WERI-Rb-1 (cell line): Measurements from ENCODE around the gene STXBP6.

Experiments used
- DNase-seq: peaks from one replicate; pipeline ENCODE4 v3.0.0-alpha.2; 2020
- H3K27ac ChIP-seq: fragments of 250-450 bp; sonication (Bioruptor Pico); 2 replicates; pipeline ENCODE4 v1.5.1; 2020; ENCODE audit warnings: mild to moderate bottlenecking, moderate library complexity
- H3K27me3 ChIP-seq: fragments of 250-450 bp; sonication (Bioruptor Pico); 2 replicates; pipeline ENCODE4 v1.5.1; 2021; ENCODE audit warnings: mild to moderate bottlenecking, low read depth, moderate library complexity; ENCODE audit not compliant: insufficient read depth, severe bottlenecking
- H3K36me3 ChIP-seq: fragments of 250-450 bp; sonication (Bioruptor Pico); 2 replicates; pipeline ENCODE4 v1.5.1; 2020; ENCODE audit warnings: mild to moderate bottlenecking, moderate library complexity
- H3K4me3 ChIP-seq: 2 replicates; pipeline ENCODE4 v1.5.1; 2011; ENCODE audit warnings: low read depth, mild to moderate bottlenecking, control low read depth, low read length
- H3K9me3 ChIP-seq: fragments of 250-450 bp; sonication (Bioruptor Pico); 2 replicates; pipeline ENCODE4 v1.5.1; 2021; ENCODE audit warnings: mild to moderate bottlenecking, moderate library complexity; ENCODE audit not compliant: severe bottlenecking
- TF ChIP-seq, protein P1 (sequence below): IDR thresholded peaks from 2 replicates; pipeline ENCODE4 v1.5.1; 2011; ENCODE audit warnings: low read depth, mild to moderate bottlenecking, control low read depth, inconsistent platforms, low read length

STXBP6 gene

DNA sequence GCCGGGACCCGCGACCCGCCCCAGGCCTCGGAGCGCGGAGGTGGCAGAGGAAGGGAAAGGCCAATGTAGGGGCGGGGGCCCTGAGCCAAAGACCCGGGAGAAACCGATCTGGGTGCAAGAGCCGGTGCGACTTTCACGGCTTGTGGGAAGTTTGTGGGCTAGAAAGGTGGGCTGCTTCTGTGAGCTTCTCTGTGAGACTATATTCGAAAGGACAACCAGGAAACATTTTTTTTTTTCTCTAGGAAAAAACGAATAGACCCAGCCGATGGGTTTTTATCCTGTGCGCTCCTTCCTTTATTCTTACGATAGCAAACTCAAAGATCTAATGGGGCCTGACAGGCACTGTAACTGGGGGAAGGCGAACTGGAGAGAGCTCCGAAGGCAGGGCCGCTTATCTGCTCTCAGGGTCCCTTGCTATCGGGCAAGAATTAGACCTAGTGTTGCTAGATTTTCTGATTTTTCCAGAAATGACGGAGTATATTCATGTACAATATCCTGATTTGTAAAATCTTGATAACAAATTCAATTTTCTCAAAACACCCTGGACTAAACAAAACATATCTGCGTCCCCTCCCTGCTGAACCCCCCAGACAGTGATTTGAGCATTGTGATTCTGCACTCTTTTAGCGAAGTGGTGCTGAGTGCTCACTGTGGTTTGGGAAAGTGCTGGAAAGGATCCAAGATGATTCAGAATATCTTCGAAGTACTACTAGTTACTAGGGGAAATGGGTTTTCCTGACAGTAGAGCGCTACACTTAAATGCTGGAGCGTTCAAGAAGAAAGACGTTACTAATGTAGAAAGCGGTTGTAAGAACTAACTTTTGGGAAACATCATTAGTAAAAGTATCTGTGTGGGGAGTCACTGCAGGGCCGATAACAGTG lies 563 bp upstream of the STXBP6 start:
- Histone ChIP-seq H3K9me3 (no peaks in the 10 kb centered on the region), H3K4me3 (no peak overlapping the region), H3K27me3 (peaks cover 87% of the 10 kb centered on the region), H3K27ac (no peak overlapping the region), H3K36me3 (no peaks in the 10 kb centered on the region)
- TF ChIP-seq, protein P1, sequence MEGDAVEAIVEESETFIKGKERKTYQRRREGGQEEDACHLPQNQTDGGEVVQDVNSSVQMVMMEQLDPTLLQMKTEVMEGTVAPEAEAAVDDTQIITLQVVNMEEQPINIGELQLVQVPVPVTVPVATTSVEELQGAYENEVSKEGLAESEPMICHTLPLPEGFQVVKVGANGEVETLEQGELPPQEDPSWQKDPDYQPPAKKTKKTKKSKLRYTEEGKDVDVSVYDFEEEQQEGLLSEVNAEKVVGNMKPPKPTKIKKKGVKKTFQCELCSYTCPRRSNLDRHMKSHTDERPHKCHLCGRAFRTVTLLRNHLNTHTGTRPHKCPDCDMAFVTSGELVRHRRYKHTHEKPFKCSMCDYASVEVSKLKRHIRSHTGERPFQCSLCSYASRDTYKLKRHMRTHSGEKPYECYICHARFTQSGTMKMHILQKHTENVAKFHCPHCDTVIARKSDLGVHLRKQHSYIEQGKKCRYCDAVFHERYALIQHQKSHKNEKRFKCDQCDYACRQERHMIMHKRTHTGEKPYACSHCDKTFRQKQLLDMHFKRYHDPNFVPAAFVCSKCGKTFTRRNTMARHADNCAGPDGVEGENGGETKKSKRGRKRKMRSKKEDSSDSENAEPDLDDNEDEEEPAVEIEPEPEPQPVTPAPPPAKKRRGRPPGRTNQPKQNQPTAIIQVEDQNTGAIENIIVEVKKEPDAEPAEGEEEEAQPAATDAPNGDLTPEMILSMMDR: no peak
- no peak for DNase-seq

DNA sequence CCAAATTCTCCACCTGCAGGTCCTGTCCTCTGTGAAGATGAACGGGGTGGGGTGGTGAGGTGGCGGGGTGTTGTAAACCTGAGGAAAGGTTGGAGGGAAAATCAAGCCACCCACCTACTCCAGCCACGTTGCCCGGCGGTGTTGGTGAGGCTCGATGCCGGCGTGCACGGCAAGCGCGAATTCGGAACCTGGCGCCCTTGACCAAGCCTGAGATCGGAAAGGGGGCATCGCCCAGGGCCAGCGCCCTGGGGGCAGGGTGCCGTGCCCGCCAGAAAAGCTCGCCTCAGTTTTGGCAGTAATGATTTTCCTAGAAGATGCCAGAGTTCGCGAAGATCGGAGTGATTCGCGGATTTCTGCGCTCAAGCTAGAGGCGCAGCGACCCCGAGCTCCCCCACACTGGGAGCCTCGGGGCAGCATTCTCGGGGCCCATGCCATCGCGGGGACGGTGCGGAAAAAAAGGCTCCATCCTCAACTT lies 817 bp downstream of the STXBP6 start:
- Histone ChIP-seq H3K4me3 (no peak overlapping the region), H3K9me3 (no peaks in the 10 kb centered on the region), H3K36me3 (no peaks in the 10 kb centered on the region), H3K27ac (no peak overlapping the region), H3K27me3 (peaks cover 78% of the 10 kb centered on the region)
- TF ChIP-seq, protein P1: no peak
- DNase-seq: no peak

DNA sequence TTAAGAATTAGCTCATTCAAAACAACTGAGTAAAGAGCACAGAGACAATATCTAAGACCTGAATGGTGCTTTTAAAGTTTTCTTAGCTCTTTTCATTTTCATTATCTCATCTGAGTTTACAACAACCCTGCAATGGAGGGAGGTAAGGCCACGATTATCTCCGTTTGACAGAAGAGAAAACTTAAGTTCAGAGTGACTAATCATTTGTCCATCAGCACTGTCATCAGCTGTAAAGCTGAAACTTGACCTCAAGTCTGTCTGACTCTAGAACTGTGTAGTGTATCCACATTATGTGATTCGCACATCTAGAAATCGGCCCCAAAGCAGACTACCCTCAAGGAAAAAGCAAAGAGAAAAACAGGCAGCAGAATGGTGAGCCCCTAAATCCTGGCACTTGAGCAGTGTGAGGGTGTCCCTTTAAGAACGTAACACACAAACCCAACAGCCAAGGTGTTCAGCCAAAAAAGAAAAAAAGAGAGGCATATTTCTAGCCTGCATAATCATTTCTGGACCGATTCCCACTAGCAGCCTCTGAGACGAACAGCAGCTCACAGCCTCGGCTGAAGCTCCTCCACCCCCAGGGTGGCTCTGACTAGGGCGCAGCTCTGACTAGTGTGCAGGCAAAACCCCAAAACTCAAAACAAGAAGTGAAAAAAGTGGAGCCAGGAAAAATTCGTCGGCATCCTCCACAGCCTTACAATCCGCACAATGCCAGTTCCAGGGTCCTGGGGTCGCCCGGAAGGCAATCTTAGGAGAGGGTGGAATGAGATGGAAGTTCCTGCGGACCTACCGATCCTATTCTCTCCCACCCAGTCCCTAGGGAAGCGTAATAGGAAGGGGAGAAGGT lies 1.6 kb downstream of the STXBP6 start:
- Histone ChIP-seq H3K36me3 (no peaks in the 10 kb centered on the region), H3K4me3 (no peak overlapping the region), H3K9me3 (no peaks in the 10 kb centered on the region), H3K27ac (no peak overlapping the region), H3K27me3 (peaks cover 75% of the 10 kb centered on the region)
- no peak for DNase-seq
- TF ChIP-seq, protein P1: no peak

DNA sequence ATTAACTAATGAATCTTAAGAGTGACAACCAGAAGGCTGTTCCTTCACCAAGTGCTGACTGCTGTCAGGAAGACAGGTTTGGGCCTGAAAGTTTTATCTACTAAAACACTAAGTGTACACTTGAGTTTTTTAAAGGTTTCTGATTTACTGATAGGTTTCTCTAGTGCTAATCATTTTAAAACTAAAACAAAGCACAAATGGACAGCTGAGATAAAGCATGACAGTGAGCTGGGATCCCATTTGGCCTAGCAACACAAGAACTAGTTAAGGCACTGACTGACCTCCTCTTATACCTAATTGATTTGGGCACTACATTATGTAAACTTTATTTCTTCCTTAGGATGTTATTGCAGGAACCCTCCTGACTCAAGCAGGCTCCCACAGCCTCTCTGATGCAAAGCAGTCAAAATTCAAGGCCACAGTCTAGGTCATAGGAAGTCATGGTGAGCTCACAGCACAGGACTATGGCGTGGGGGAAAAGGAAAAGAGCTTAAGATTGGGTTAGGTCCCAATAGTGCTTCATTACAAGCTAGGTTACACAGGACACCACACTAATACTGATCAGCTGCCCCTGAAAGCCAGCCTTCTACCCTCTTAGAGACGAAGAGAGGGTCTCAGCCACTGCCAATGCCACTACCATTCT lies 3.5 kb downstream of the STXBP6 start:
- Histone ChIP-seq H3K27me3 (peaks cover 69% of the 10 kb centered on the region), H3K36me3 (no peaks in the 10 kb centered on the region), H3K9me3 (no peaks in the 10 kb centered on the region), H3K27ac (no peak overlapping the region), H3K4me3 (no peak overlapping the region)
- TF ChIP-seq, protein P1: no peak
- no peak for DNase-seq

DNA sequence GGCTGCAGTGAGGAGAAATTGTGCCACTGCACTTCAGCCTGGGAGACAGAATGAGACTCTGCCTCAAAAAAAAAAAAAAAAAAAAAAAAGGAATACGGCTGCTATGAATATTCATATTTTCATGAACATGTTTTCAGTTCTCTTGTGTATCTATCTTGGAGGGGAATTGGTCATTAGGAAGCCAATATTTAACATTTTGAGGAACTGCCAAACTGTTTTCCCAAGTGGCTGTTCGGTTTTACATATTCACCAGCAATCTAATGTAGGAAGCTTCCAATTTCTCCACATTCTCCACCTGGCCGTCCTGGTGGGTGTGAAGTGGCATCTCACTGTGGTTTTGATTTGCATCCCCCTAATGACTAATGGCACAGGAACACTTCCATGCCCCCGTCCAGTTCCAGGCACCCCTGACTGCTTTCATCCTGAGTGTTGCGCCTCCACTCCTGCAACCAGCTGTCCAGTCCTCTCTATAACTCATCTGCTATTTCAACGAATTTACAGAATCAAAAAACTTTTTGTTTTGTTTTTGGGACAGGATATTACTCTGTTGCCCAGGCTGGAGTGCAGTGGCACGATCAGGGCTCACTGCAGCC lies 5.7 kb downstream of the STXBP6 start:
- no peak overlapping the region for H3K27ac ChIP-seq
- H3K36me3 ChIP-seq: no peaks in the 10 kb centered on the region
- peaks cover 53% of the 10 kb centered on the region for H3K27me3 ChIP-seq
- DNase-seq: no peak
- no peaks in the 10 kb centered on the region for H3K9me3 ChIP-seq
- TF ChIP-seq, protein P1: no peak
- H3K4me3 ChIP-seq: no peak overlapping the region
